ENCODE results near the gene RAD51B.

- TF ChIP-seq CTCF (IDR thresholded peaks at IDR 0.05; ENCODE audit: low read length) (no peak), EZH2phosphoT487 (IDR thresholded peaks at IDR 0.05; ENCODE audit: low read length) (no peak)
These were observed 825.8 kb downstream of the RAD51B start for GRCh38 chr14:68645371-68645770.
